SU-DHL-6 (cell line): Measurements from ENCODE around the gene MIF4GD.

Experiments
- EZH2phosphoT487 ChIP-seq: fragments of 200-600 bp; sonication (generic), shearing (Covaris generic); conservative IDR thresholded peaks from 2 replicates; pipeline ENCODE4 v1.6.1; 2018; ENCODE audit warnings: mild to moderate bottlenecking, antibody characterized with exemption, low read length, moderate library complexity, mixed read lengths
- TF ChIP-seq, protein P1 (sequence below): fragments of 200-600 bp; sonication (generic); IDR thresholded peaks from one replicate; pipeline ENCODE4 v1.5.1; 2017; ENCODE audit warnings: antibody characterized with exemption, mild to moderate bottlenecking, low read length, moderate library complexity; ENCODE audit not compliant: insufficient read depth, poor library complexity, severe bottlenecking

DNA sequence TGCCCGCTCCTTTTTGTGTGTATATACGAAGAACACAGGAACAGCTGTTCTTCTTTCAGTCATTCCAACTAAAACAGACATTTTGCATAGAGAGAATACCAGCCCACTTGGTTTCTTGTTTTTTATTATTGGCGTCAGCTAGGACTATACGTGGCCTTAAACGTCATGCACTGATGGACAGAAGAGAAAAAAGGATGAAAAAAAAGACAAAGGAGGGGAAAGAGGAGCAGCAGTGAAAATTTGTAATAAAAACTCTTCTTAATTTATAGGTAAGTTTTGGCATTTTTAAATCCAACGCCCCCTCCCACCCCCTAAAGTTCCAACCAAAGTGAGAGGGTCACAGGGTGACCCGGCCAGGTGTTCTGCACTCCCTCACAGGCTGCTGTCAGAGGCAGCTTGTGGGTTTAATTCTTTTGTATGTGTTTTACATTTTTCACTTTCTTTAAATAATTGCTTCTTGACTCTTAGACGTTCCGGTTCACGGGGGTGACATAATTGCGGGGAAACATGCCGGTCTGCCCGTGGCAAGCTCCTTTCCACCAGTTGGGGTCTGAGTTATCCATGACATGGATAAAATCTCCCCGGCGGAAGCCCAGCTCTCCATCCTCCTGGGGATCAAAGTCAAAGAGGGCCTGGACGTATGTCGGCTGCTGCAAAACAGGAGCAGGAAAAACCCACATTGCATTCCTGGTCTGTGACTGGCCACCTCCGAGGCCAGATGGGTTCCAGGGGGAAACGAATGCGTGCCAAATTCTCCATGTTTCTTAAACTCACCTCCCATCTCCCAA, 49.1 kb upstream of the MIF4GD start:
- TF ChIP-seq, protein P1, sequence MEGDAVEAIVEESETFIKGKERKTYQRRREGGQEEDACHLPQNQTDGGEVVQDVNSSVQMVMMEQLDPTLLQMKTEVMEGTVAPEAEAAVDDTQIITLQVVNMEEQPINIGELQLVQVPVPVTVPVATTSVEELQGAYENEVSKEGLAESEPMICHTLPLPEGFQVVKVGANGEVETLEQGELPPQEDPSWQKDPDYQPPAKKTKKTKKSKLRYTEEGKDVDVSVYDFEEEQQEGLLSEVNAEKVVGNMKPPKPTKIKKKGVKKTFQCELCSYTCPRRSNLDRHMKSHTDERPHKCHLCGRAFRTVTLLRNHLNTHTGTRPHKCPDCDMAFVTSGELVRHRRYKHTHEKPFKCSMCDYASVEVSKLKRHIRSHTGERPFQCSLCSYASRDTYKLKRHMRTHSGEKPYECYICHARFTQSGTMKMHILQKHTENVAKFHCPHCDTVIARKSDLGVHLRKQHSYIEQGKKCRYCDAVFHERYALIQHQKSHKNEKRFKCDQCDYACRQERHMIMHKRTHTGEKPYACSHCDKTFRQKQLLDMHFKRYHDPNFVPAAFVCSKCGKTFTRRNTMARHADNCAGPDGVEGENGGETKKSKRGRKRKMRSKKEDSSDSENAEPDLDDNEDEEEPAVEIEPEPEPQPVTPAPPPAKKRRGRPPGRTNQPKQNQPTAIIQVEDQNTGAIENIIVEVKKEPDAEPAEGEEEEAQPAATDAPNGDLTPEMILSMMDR = no peak
- TF ChIP-seq EZH2phosphoT487 = no peak
